Activated T-helper 1 cell treated with anti-CD3 and anti-CD28 coated beads, Interleukin-2, amount 50 U/mL, for 16 hours (primary cell): ENCODE data around the gene FRMD6.

Experiments used
- DNase-seq, 2 donors: peaks; one replicate each; pipeline ENCODE4 v3.0.0-alpha.2; 2020; ENCODE audit warnings: low read depth in 1 of 2, low spot score in 1 of 2

The FRMD6 gene

DNA sequence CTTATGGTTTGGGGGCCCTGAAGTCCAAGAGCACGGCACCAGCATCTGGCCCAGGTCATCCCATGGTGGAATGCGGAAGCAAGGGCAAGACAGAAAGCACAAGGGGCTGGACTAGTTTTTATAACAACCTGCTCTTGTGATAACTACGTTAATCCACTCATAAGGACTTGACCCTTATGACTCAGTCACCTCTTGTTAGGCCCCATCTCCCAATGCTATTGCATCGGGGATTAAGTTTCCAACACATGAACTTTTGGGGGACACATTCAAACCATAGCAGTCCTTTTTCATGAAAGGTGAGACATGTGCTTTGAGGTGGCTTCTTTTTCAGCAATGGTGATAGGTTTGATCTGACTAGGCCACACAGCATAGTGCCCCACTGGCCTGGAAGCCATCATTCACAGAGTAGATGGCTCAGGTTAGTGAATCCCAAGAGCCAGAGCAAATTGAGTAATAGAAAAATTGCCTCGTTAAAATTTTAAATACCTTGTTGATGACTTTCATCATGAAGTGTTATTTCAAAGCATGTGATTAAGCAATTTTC, 12.1 kb downstream of the FRMD6 start:
- no peak for DNase-seq

DNA sequence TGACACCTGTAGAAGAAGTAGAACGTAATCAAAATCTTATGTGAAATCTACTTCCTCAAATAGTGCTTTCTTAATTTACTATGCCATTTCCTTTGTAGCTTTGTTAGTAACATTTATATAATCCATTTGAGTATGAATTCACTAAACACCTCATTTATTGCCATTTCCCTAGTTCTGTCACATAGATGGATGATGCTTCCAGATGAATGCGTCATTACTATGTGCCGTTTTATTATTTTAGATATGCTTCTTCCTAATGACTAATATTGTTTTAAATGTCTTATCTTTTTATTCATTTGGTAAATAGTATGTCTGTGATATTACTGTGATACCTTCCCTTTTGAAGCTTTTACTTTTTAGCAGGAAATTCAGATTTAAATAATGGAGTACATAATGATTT, 14.4 kb downstream of the FRMD6 start:
- no peak for DNase-seq

DNA sequence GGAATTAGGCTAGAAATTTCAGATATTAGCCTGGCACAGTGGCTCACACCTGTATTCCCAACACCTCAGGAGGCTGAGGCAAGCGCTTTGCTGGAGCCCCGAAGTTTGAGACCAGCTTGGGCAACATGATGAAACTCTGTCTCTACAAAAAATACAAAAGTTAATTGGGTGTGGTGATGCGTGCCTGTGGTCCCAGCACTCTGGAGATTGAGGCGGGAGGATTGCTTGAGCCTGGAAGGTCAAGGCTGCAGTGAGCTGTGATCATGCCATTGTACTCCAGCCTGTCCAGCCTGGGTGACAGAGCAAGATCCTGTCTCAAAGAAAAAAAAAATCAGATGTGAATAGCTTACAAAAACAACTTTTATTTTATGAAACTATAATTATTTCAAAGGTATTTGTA, 15.1 kb downstream of the FRMD6 start:
- DNase-seq = no peak

DNA sequence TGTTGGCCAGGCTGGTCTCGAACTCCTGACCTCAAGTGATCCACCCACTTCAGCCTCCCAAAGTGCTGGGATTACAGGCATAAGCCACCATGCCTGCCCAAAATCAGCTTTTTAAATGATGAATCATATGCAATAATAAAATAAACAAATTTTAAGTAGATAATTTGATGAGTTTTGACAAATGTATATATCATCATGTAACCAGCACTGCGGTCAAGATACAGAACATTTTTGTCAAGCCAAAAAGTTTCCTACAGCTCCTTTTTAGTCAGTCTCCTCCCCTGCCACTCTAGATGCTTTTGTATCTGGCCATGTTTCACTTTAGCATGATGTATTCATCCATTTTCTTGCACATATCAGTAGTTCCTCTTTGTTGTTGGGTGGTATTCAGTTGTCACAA, 17.2 kb downstream of the FRMD6 start:
- no peak for DNase-seq

GRCh38 chr14:51674294-51675002, 22.7 kb downstream of the FRMD6 start:
- DNase-seq = no peak

- DNase-seq = no peak
These were observed 24.8 kb downstream of the FRMD6 start for GRCh38 chr14:51676549-51676948.

DNA sequence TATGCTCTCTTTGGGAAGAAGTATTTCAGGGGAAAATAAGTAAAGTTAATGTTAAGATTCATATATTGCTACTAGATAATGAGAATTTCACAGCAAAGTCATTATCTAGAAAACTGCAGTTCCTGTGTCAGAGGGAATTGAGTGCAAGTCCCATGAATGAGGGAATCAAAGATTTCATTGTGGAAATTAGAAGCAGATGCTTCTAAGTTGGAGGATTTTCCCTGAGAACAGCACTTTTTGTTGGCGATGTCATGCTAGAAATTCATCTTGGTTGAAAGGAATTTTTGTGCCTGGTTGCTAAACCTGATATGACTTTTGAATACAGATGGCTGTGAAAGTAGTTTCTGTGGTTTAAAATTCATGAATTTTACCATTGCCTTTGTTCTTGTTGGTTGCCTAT, 25.6 kb downstream of the FRMD6 start:
- DNase-seq = no peak

GRCh38 chr14:51677738-51678137, 26.0 kb downstream of the FRMD6 start:
- no peak for DNase-seq

DNA sequence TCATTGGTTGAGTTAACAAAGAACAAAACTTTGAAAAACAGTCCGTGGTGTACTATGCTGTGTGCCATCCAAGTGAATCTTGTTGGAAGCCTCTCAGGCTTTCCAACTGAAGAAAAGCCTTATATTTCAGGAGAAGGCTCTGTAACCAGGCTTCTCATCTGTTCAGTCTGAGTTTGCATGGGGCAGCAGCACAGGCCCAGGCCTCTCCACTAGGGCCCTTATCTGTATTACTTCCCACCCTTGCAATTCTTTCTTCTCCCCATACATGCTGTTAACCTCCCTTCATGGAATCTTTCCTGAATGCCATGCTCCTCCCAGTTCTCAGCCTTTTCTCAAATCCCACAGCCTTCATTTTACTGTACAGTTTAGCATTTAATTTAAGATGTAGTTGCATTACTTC, 28.3 kb downstream of the FRMD6 start:
- no peak for DNase-seq

- DNase-seq = no peak
These were observed 29.7 kb downstream of the FRMD6 start for GRCh38 chr14:51681411-51681810.

DNA sequence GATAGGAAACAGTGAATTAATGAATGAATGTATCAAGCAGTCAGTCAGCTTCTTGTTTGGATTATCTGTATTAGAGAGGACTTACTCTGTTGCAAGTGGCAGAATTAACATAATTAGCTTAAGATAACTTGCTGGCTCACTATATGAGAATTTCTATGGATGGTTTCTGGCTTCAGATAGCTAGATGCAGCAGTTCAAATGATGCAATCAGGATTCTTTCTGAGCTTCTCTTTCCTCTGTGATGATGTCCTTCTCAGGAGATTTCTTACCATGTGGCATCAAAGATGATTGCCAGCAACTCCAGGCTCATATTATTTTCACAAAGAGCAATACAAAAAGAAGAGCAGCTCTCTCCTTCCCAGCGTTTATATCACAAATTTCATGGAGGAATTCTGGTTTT, 30.7 kb downstream of the FRMD6 start:
- DNase-seq = no peak

DNA sequence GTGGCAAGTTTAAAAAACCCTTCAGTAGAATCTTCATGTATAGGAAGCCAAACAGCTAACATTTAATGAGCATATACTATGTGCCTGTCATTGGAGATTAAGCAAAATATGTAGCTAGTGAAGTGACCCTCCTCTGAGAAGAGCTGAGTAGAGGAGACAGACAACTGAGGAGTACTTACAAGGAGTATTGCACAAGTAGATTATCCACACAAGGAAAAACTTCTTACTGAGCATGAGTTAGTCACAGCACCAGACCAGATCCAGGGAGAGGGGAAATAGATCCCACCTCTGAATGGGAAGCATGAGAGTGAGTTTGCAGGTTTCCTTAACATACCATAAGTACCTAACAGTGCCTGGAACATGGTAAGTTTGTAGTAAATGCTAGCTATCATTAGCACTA, 33.0 kb downstream of the FRMD6 start:
- DNase-seq = no peak

DNA sequence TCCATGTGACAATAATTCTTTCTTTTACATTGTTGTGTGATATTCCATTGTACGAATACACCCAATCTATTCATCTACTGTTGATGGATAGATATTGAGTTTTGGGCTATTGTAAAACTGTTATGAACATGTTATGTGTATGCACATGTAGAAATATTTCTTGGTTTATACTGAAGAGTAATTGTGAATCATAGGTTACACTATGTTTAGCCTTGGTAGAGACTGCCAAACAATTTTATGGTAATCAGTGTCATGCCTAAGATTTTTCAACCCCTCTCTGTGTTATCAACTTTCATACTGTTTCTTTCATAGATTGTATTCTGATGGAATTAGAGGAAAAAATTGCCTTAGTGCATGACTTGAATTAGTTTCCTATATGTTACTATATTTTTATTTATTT, 39.5 kb downstream of the FRMD6 start:
- DNase-seq = no peak

GRCh38 chr14:51692646-51693045, 40.9 kb downstream of the FRMD6 start:
- DNase-seq = no peak

DNA sequence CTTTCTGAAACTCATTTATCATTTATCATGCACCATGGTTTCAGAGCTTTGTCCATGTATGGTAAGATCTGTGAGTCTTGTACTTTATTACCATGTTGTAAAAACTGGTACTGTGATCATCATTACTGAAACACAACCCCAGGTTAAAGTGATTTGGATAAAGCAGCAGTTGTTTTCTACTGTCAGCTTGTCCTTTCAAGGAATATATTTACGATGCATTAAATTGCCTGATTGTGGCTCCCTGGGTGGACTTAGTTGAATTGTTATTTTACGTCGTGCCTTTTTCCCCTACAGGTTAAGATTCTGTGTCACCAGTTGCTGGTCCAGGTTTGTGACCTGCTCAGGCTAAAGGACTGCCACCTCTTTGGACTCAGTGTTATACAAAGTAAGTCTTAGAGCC, 46.1 kb downstream of the FRMD6 start:
- no peak for DNase-seq

- no peak for DNase-seq
These were observed 50.2 kb downstream of the FRMD6 start for GRCh38 chr14:51701951-51702350.

GRCh38 chr14:51703787-51704186, 52.1 kb downstream of the FRMD6 start:
- no peak for DNase-seq

DNA sequence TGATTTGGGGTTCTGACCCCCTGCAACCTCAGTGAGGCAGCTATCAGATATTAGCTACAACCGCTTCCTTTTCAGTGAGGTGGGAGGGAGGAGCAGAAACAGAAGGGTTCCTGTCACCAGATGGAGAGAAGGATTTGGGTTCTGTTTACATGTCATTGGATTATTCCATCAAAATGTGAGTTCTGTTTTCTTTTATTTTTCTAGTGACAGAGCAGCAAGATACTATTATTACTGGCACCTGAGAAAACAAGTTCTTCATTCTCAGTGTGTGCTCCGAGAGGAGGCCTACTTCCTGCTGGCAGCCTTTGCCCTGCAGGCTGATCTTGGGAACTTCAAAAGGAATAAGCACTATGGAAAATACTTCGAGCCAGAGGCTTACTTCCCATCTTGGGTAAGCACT, 52.8 kb downstream of the FRMD6 start:
- no peak for DNase-seq

DNA sequence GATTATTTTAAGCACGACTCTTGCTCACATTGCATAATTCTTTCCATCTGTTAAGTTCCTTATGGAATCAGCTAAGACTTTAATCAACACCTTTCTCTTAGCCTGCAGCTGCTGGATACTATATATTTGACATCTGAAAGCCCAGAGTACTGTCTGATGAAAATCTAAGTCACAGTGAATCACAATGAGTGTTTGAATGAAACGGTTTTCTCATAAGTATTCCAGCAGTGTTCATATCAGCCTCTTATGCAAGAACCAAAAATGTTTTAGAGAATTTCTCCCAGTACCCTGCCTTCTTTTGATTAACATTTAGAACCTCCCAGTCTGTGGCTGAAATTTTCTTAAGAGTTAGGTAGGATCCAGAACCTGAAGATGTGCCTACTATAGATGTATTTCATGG, 55.6 kb downstream of the FRMD6 start:
- DNase-seq = no peak

DNA sequence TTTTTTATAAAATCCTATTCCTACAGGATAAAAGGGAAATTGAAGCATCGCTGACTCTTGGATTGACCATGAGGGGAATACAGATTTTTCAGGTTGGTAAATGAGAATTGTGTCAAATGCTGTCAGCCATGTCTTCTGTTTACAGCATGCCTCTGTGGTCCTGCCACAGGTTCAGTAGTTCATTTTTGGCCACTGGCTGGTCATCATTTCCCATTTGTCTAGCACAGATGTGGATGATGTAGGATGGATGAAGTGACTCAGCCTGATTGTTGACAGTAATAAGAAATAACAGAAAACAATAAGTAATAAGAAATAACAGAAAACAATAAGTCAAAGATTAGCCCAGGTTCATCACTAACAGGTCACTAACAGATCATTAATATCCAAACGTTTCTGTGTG, 59.8 kb downstream of the FRMD6 start:
- no peak for DNase-seq

DNA sequence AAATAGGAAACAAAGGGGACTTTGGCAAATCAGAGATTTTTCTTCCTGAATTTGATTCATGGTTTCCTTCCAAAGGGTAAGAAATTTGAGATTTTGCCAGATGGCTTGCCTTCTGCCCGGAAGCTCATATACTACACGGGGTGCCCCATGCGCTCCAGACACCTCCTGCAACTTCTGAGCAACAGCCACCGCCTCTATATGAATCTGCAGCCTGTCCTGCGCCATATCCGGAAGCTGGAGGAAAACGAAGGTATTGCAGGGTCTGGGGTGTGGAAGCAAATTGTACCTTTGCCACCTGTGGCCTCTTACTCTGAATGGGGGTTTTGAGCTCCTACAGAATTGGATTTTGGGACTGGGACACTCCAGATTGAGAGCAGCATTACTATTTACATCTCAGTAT, 63.5 kb downstream of the FRMD6 start:
- DNase-seq = no peak

DNA sequence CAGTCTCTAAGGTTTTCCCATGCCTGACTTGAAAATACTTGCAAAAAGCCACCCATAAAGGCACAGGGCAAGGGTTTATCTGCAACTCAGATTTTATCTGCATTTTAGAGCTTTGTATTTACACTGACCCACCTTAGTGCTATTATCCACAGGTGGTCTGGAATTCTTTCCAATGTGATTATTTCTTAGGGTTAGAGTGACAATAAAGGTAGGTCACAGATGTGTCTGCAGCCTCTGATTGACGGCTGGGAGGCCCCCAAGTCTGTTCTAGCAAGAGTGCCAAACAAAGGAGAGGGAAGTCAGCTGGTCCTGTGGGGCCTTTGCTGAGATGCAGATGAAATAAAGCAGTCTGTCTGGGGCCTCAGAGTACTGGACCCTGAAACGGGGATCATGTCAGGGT, 64.0 kb downstream of the FRMD6 start:
- DNase-seq = no peak

GRCh38 chr14:51716610-51717009, 64.9 kb downstream of the FRMD6 start:
- no peak for DNase-seq
